GM21423 (cell line): ENCODE results near the gene LZTS3.
"Not testable (repeated sequence)": the region's sequence is repeated elsewhere in the genome, so short reads cannot be mapped to it uniquely, and the experiment has no call there.

Experiments used
- ATAC-seq: cut with Tn5 transposase; IDR thresholded peaks from one replicate; pipeline ENCODE4 v1.9.1; 2021; ENCODE audit warnings: mild to moderate bottlenecking, moderate library complexity; ENCODE audit not compliant: unreplicated experiment

Gene LZTS3

GRCh38 chr20:3150908-3151307 lies 22.4 kb downstream of the LZTS3 start:
- no peak for ATAC-seq

GRCh38 chr20:3146732-3147341 lies 26.5 kb downstream of the LZTS3 start:
- no peak for ATAC-seq

GRCh38 chr20:3141757-3142156 lies 31.6 kb downstream of the LZTS3 start:
- ATAC-seq: no peak

GRCh38 chr20:3137492-3137891 lies 35.9 kb downstream of the LZTS3 start:
- ATAC-seq: no peak

GRCh38 chr20:3135507-3136070 lies 37.8 kb downstream of the LZTS3 start:
- ATAC-seq: no peak

- ATAC-seq: no peak
Measured at GRCh38 chr20:3134151-3134550, 39.2 kb downstream of the LZTS3 start.

- no peak for ATAC-seq
Measured at GRCh38 chr20:3133155-3133554, 40.2 kb downstream of the LZTS3 start.

GRCh38 chr20:3130051-3130600 lies 43.2 kb downstream of the LZTS3 start:
- no peak for ATAC-seq

GRCh38 chr20:3129094-3129493 lies 44.3 kb downstream of the LZTS3 start:
- ATAC-seq: no peak

GRCh38 chr20:3128275-3128984 lies 44.9 kb downstream of the LZTS3 start:
- no peak for ATAC-seq

GRCh38 chr20:3126527-3126859 lies 46.9 kb downstream of the LZTS3 start:
- no peak for ATAC-seq

- ATAC-seq: not testable (repeated sequence)
Measured at GRCh38 chr20:3125776-3126526, 47.4 kb downstream of the LZTS3 start.

- not testable (repeated sequence) for ATAC-seq
Measured at GRCh38 chr20:3124773-3125560, 48.4 kb downstream of the LZTS3 start.

GRCh38 chr20:3124163-3124562 lies 49.2 kb downstream of the LZTS3 start:
- not testable (repeated sequence) for ATAC-seq

- no peak for ATAC-seq
Measured at GRCh38 chr20:3123542-3123941, 49.8 kb downstream of the LZTS3 start.

GRCh38 chr20:3121955-3122610 lies 51.3 kb downstream of the LZTS3 start:
- ATAC-seq: no peak

GRCh38 chr20:3121271-3121911 lies 52.0 kb downstream of the LZTS3 start:
- ATAC-seq: no peak

- ATAC-seq: no peak
Measured at GRCh38 chr20:3119044-3119443, 54.3 kb downstream of the LZTS3 start.

GRCh38 chr20:3117839-3118379 lies 55.4 kb downstream of the LZTS3 start:
- ATAC-seq: not testable (repeated sequence)
